Stimulated activated CD4-positive, alpha-beta T cell treated with anti-CD3 and anti-CD28 coated beads, Interleukin-4, amount 100 ng/mL, for 4 hours (primary cell): ENCODE measurements around the gene PRRC2C.
"Not testable (repeated sequence)": the region's sequence is repeated elsewhere in the genome, so short reads cannot be mapped to it uniquely, and the experiment has no call there.

Experiments used
- DNase-seq, 2 experiments: peaks; one replicate each; pipeline ENCODE4 v3.0.0-alpha.2; 2020

The PRRC2C gene

GRCh38 chr1:171590022-171590421 lies 104.7 kb downstream of the PRRC2C start:
- no peak for DNase-seq

GRCh38 chr1:171595324-171595723 lies 110.0 kb downstream of the PRRC2C start:
- no peak for DNase-seq

- DNase-seq: no peak
These were observed 110.8 kb downstream of the PRRC2C start for GRCh38 chr1:171596119-171596518.

DNA sequence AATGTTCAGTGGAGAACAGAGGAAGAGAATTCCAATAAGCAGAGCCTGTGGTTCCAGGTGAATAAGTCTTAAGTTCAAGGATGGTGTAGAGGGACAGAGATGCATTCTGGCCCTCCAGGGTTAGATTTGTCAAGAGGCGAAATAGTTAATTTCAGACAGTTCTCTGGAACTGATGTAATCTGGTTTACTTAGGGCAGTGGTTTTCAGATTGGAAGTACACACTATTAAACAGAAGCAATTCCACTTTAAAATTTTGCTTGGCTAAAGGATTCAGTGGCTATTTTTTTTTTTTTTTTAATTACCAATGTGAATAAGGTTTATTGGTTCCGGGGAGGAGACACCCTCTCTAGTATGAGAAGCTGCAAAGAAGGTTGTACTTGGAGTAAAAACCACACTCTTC lies 111.4 kb downstream of the PRRC2C start:
- no peak for DNase-seq

- no peak for DNase-seq
These were observed 111.9 kb downstream of the PRRC2C start for GRCh38 chr1:171597203-171597602.

DNA sequence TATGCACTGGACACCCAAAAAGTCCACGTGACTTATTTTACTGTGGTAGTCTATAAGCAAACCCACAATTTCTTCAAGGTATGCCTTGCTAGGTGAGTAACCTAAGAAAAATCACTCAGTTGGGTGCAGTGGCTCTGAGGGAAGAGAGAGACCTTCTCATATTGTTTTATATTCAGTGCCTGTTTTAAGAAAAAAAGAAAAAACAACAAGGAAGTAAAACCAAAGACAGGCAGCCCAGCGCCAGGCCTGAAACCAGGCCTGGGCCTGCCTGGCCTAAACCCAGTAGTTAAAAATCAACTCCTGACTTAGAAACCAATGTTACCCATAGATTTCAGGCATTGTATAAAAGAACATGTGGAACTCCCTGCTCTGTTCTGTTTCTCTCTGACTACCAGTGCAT lies 115.0 kb downstream of the PRRC2C start:
- DNase-seq: not testable (repeated sequence)

DNA sequence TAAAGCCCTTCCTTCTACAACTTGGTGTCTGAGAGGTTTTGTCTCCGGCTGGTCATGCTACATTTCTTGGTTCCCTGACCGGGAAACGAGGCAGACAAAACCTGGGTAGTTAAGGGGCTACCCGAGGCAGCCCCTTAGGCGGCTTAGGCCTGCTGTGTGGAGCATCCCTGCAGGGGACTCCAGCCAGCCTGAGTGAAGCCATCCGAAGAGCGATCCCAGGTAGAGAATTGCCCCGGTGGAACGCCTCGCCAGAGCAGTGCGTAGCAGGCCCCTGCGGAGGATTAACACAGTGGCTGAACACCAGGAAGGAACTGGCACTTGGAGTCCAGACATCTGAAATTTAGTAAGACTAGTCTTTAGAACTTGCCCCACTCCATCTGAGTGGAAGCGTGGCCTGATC lies 115.5 kb downstream of the PRRC2C start:
- DNase-seq: no peak

DNA sequence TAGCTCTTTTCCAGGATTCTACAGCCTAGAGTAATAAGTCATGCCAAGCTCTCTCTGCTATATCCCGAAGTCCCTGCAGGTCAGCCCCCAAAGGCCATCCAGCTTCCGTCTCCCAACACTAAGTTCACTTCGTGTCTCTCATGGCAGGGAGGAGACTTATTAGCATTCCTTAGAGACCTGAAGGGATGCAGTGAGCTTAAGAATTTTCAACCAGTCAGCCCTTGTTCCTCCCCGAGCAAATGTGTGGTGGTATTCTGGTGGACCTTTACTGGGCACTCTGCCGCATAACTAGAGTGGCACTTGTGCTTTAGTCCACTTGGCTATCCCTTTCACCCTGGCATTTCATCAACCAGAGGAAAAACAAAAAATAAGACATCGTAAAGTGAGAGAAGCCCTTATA lies 117.7 kb downstream of the PRRC2C start:
- DNase-seq: not testable (repeated sequence)

- DNase-seq: no peak
These were observed 121.1 kb downstream of the PRRC2C start for GRCh38 chr1:171606402-171606941.

GRCh38 chr1:171610385-171610784 lies 125.1 kb downstream of the PRRC2C start:
- DNase-seq: no peak

GRCh38 chr1:171611306-171611705 lies 126.0 kb downstream of the PRRC2C start:
- no peak for DNase-seq

DNA sequence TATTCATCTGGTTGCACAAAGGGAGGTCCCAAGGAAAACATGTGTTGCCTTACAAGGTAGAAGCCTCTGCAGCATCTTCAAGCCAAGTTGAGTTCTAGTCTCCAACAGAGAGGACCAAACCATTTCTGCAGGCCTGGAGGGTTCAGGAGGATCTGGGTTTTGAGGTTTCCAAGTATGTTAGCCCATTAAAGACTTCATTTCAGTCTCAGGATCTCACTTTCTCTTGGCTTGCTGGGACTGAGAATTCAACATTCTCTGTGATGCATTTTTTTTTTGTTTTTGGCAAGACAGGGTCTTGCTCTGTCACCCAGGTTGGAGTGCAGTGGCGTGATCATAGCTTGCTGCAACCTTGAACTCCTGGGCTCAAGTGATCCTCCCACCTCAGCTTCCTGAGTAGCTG lies 128.0 kb downstream of the PRRC2C start:
- DNase-seq: no peak

DNA sequence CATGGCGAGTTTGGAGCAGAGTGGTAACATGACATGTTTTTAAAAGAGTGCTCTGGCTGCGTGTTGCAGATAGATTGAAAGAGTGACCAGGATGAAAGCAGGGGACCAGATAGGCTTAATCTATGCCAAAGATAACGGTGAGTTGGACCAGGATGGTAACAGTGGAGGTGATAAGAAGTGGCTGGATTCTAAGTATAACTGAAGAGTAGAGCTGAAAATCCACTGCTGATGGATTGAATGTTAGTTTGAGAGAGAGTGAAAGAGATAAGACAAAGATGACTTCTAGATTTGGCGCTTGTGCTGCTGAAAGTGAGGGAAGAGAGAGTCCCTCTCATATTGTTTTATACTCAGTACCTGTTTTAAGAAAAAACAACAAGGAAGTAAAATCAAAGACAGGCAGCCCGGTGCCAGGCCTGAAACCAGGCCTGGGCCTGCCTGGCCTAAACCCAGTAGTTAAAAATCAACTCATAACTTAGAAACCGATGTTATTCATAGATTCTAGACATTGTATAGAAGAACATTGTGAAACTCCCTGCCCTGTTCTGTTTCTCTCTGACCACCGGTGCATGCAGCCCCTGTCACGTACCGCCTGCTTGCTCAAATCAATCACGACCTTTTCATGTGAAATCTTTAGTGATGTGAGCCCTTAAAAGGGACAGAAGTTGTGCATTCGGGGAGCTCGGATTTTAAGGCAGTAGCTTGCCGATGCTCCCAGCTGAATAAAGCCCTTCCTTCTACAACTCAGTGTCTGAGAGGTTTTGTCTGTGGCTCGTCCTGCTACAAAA lies 130.0 kb downstream of the PRRC2C start:
- DNase-seq: not testable (repeated sequence)

DNA sequence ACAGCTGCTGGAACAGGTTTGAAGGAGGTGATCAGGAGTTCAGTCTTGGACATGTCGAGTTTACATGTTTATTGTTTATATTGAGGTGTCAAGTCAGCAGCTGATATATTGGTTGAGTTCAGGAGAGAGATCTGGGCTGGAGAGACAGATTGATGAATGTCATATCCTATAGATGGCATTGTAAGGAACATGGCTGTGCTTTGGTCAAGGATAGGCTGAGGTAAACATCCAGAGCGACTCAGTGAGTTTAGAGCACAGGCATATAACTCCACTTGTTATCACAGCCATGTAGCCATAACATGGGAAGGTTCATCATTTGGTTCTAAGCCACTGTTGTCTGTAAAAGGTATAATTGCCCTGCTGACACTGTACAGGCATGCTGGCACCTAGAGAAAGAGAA lies 131.3 kb downstream of the PRRC2C start:
- no peak for DNase-seq

- DNase-seq: no peak
These were observed 136.8 kb downstream of the PRRC2C start, which contains the start of gene MYOCOS for GRCh38 chr1:171622152-171622462. Gene MYOCOS (plus strand): TSS chr1:171622243. CDS start chr1:171623884, 1,641 bp downstream.

GRCh38 chr1:171623651-171624331 lies 138.5 kb downstream of the PRRC2C start:
- no peak for DNase-seq

GRCh38 chr1:171625225-171625624 lies 139.9 kb downstream of the PRRC2C start:
- DNase-seq: no peak

GRCh38 chr1:171627020-171627419 lies 141.7 kb downstream of the PRRC2C start:
- DNase-seq: no peak

DNA sequence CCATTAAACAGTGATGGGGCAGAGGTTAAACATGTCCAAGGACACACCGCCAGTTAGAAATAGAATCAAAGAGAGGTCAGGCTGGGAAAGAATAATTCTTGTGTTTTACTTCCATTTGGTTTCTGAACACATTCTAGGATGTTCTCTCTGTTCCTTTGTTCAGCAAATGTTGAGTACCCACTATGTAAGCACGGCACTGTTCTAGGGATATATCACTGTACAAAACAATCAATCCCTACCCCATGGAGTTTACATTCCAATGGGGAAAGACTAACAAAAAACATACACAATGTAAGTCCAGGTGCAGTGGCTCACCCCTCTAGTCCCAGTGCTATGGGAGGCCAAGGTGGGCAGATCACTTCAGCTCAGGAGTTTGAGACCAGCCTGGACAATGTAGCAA lies 142.9 kb downstream of the PRRC2C start:
- no peak for DNase-seq

- DNase-seq: no peak
These were observed 150.3 kb downstream of the PRRC2C start for GRCh38 chr1:171635661-171636060.

GRCh38 chr1:171636141-171636540 lies 150.8 kb downstream of the PRRC2C start:
- DNase-seq: no peak

DNA sequence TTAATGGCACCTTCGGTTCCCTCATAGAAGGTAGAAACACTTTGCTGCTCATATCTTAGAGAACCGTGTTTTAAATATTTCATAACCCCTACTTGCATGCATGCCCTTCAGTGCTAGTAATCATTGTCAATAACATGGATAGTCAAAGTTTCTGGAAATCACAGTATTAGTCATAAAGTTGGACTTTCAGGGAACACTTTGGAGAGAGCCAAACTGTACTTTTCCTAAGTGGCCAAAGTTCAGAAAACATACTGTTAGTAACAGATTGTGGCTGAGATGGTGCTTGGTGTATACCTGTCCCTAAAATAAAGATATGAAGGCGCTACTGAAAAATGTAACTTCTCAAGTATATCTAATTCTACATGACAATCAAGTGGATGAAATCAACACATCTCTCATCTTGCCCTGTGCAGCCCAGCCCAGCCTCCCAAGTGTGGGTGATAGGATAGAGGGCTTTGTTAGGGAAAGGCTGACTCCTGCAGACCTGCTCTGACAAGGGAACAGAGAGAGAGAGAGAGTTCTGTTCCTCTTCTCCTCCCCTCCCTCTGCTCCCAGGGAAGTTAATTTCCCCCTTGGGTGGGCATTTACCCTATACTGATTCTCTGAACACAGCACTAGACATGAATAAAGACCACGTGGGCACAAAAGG lies 152.7 kb downstream of the PRRC2C start:
- DNase-seq: no peak

GRCh38 chr1:171640225-171640624 lies 154.9 kb downstream of the PRRC2C start:
- DNase-seq: no peak
